Fibroblast of lung (primary cell): ENCODE results near the gene C20orf141.
"Not testable (repeated sequence)": the region's sequence is repeated elsewhere in the genome, so short reads cannot be mapped to it uniquely, and the experiment has no call there.

Experiments used
- EZH2 ChIP-seq: IDR thresholded peaks from 2 replicates; pipeline ENCODE4 v1.5.1; 2012; ENCODE audit warnings: low read length, control low read depth, mild to moderate bottlenecking; ENCODE audit errors: missing control alignments
- TF ChIP-seq, protein P1 (sequence below), 2 donors: IDR thresholded peaks in 1 of 2; conservative IDR thresholded peaks in 1 of 2; 1 replicate in 1 of 2; 2 replicates in 1 of 2; pipeline ENCODE4 v1.5.1; 2011 to 2012; ENCODE audit warnings: low read length in 2 of 2, control low read depth in 1 of 2, inconsistent platforms in 1 of 2, low read depth in 1 of 2, mild to moderate bottlenecking in 1 of 2

DNA sequence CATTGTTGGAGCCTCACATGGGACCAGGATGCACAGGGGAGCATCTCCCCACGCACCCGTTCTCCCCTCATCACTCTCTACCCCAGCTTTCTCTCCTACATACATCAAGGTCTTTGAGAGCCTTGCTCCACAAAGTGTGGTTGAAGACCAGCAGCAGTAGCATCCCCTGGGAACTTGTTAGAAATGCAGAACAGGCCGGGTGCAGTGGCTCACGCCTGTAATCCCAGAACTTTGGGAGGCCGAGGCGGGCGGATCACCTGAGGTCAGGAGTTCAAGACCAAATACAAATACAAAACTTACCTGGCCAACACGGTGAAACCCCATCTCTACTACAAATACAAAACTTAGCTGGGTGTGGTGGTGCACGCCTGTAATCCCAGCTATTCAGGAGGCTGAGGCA, 6.9 kb upstream of the C20orf141 start:
- TF ChIP-seq, protein P1, sequence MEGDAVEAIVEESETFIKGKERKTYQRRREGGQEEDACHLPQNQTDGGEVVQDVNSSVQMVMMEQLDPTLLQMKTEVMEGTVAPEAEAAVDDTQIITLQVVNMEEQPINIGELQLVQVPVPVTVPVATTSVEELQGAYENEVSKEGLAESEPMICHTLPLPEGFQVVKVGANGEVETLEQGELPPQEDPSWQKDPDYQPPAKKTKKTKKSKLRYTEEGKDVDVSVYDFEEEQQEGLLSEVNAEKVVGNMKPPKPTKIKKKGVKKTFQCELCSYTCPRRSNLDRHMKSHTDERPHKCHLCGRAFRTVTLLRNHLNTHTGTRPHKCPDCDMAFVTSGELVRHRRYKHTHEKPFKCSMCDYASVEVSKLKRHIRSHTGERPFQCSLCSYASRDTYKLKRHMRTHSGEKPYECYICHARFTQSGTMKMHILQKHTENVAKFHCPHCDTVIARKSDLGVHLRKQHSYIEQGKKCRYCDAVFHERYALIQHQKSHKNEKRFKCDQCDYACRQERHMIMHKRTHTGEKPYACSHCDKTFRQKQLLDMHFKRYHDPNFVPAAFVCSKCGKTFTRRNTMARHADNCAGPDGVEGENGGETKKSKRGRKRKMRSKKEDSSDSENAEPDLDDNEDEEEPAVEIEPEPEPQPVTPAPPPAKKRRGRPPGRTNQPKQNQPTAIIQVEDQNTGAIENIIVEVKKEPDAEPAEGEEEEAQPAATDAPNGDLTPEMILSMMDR (conservative IDR thresholded peaks at IDR 0.05 in 1 of 2, IDR thresholded peaks at IDR 0.05 in 1 of 2; ENCODE audit: low read depth in 1 of 2, low read length in 2 of 2): not testable (repeated sequence)
- TF ChIP-seq EZH2: not testable (repeated sequence)
